Astrocyte of the cerebellum (primary cell): ENCODE data around the gene MSH3.
"Not testable (repeated sequence)": the region's sequence is repeated elsewhere in the genome, so short reads cannot be mapped to it uniquely, and the experiment has no call there.

Experiments used
- DNase-seq: peaks from one replicate; pipeline ENCODE4 v3.0.0-alpha.2; 2011; ENCODE audit warnings: low read depth
- H3K4me3 ChIP-seq: 2 replicates; pipeline ENCODE4 v1.5.1; 2011; ENCODE audit warnings: mild to moderate bottlenecking, low read depth, low read length, moderate library complexity
- in situ Hi-C: cut with HindIII; loops from 2 replicates; pipeline ENCODE4 v1.10.0; 2017; ENCODE audit warnings: low sequenced_read_pairs
- TF ChIP-seq, protein P1 (sequence below): IDR thresholded peaks from 2 replicates; pipeline ENCODE4 v1.5.1; 2012; ENCODE audit warnings: low read length, low read depth, moderate library complexity, mild to moderate bottlenecking; ENCODE audit errors: missing control alignments

The MSH3 gene

DNA sequence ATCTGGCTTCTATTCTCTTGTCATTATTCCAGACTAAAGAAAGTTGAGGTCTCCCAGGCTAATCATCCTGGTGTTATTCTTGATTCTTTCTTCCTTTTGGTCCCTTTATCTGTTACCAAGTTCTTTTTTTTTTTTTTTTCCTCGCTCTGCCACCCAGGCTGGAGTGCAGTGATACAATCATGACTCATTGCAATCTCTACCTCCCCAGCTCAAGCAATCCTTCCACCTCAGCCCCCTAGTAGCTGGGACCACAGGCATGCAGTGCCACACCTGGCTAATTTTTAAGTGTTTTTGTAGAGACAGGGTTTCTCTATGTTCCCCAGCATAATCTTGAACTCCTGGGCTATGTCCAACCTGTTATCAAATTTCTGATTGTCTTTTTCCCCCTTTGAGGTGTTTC, 126.9 kb downstream of the MSH3 start:
- H3K4me3 ChIP-seq, result no peak overlapping the region
- TF ChIP-seq, protein P1, sequence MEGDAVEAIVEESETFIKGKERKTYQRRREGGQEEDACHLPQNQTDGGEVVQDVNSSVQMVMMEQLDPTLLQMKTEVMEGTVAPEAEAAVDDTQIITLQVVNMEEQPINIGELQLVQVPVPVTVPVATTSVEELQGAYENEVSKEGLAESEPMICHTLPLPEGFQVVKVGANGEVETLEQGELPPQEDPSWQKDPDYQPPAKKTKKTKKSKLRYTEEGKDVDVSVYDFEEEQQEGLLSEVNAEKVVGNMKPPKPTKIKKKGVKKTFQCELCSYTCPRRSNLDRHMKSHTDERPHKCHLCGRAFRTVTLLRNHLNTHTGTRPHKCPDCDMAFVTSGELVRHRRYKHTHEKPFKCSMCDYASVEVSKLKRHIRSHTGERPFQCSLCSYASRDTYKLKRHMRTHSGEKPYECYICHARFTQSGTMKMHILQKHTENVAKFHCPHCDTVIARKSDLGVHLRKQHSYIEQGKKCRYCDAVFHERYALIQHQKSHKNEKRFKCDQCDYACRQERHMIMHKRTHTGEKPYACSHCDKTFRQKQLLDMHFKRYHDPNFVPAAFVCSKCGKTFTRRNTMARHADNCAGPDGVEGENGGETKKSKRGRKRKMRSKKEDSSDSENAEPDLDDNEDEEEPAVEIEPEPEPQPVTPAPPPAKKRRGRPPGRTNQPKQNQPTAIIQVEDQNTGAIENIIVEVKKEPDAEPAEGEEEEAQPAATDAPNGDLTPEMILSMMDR, result no peak
- DNase-seq, result peak; percentile 23
- in situ Hi-C loops, result no loop called here

DNA sequence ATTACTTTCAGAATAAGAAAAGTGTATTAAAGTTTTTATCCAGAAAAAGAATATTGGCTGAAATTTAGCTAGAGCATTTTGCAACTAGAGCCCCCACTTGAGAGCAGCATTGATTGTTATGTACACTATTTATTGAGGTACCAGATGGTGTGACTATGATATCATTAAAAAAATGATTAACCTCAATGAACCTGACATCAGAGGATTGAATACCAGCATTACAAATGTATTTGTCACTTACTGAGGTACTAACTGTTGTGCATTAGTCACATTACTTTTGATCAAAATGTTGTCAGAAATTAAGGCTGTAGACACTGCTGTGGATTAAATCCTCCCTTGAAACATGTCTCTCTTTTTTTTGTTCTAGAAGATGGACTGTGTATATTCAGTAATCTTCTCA, 128.2 kb downstream of the MSH3 start:
- TF ChIP-seq, protein P1, result no peak
- in situ Hi-C loops, result no loop called here
- H3K4me3 ChIP-seq, result no peak overlapping the region
- no peak for DNase-seq

DNA sequence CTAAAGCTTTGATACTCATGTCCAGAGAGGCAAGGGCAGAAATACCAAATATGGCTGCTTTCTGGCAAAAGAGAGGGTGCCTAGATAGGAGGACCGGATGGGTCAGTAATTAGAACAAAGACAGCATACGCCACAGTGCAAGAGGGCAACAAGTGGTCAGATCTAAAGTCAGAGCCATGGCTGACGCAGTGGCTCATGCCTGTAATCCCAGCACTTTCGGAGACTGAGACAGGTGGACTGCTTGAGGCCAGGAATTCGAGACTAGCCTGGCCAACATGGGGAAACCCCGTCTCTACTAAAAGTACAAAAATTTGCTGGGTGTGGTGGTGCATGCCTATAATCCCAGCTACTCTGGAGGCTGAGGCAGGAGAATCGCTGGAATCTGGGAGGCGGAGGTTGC, 129.3 kb downstream of the MSH3 start:
- in situ Hi-C loops, H3K4me3 ChIP-seq, DNase-seq: not testable (repeated sequence)

DNA sequence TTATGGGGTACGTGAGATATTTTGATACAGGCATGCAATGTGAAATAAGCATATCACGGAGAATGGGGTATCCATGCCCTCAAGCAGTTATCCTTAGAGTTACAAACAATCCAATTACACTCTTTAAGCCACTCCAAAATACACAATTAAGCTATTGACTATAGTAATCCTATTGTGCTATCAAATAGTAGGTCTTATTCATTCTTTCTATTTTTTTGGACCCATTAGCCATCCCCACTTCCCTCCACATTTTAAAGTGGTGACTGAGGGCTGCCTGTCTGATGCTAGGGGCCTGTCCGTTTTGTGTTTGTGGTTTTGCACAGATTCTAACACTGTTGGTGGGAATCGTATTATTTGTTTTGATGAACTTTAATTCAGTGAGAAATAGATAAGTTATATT, 130.0 kb downstream of the MSH3 start:
- H3K4me3 ChIP-seq, result no peak overlapping the region
- in situ Hi-C loops, result no loop called here
- TF ChIP-seq, protein P1, result no peak
- no peak for DNase-seq

DNA sequence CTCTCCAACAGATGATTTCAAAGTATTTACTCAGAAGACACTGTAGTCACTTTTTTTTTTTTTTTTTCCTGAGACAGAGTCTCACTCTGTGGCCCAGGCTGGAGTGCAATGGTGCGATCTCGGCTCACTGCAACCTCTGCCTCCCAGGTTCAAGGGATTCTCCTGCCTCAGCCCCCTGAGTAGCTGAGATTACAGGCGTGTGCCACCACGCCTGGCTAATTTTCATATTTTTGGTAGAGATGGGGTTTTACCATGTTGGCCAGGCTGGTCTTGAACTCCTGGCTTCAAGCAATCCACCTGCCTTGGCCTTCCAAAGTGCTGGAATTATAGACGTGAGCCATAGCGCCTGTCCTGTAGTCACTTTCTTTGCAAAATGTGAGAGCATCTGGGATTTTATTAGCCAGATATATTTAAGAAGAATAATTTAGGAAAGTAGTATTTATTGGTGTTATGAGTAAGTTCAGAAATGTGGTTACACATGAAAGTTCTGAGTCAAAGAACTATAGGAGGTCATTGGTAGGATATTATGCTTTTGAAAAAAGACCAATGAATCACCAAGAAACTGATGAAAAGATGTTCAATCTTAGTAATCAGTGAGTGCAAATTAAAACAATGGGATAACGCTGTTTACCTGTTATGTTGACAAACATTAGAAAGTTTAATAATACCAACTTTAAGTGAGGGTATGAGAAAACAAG, 135.0 kb downstream of the MSH3 start:
- DNase-seq, H3K4me3 ChIP-seq, in situ Hi-C loops: not testable (repeated sequence)

DNA sequence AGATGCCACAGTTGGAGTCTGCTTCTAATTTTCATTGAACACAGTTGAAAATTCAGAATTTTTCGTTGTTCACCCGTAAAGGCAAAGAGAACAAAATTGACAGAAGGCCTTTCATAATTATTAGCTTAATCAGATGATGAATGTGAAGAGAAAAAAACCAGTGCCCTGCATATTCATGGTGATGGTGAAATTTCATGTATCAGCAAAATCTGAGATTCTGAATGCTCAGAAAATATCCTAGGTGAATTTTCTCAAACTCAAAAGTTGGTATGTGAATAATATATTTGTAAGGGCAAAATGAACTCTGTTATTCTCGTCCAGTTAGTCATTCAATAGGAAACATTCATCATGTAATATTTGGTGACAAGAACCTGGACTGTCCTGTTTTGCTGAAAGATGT, 136.2 kb downstream of the MSH3 start:
- no peak overlapping the region for H3K4me3 ChIP-seq
- DNase-seq, result no peak
- in situ Hi-C loops, result no loop called here
- TF ChIP-seq, protein P1, result no peak

DNA sequence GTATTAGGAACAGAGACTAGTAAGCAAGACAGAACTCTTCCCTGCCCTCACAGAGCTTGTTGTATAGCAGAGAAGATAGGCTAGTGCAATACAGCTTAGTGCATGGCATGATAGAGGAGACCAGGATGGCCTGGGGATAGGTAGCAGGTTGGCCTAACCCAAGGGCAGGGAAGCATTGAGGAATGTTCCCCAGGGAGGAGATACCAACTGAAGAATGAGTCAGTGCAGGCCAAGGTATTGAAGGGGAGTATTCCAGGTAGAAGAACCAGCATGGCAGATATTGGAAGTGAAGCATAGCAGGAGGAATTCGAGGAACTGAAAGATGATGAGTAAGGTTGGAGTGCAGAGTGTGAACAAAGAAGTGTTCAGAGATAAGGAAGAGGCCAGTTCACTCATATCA, 138.9 kb downstream of the MSH3 start:
- TF ChIP-seq, protein P1, result no peak
- in situ Hi-C loops, result no loop called here
- no peak overlapping the region for H3K4me3 ChIP-seq
- no peak for DNase-seq

DNA sequence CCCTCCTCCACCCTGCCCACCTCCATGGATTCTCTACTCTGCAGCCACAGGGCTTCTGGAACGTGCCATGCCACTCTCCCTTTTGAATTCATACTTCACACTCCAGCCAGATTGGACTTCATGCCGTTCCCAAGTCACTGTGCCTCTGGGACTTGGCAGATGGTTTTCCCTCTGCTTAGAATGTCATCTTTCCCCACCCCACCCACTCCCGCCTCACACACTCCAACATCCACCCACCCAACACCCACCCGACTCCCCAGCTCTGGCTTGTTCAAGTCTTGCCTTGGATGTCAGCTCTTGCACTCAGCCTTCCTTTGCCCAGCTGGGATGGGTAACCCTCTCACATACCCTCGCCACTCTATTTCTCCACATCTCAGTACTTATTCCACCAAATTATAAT, 142.4 kb downstream of the MSH3 start:
- no peak for DNase-seq
- in situ Hi-C loops, result no loop called here
- no peak overlapping the region for H3K4me3 ChIP-seq
- TF ChIP-seq, protein P1, result no peak
